Measurements from ENCODE around the gene IFNA6. TPM values are rescaled to one million over a fixed set of nuclear protein-coding genes. Genes with fewer than 3 reads are reported as not detected.

Gene IFNA6
- total RNA-seq, 2 donors from 2014 or later, result not detected

GRCh38 chr9:21317956-21318923, 32.4 kb downstream of the IFNA6 start:
- H3K9me3 ChIP-seq (ENCODE audit: control insufficient read depth, low read length, poor library complexity, severe bottlenecking), result no peaks in the 10 kb centered on the region
- Mint-ChIP-seq H3K27ac (peak overlapping the region; percentile 75), H3K36me3 (ENCODE audit: low read depth) (peaks cover 7% of the 10 kb centered on the region), H3K4me3 (no peak overlapping the region), H3K4me1 (peaks cover 6% of the 10 kb centered on the region), H3K27me3 (peaks cover 5% of the 10 kb centered on the region)
- ATAC-seq (peak; percentile 77), DNase-seq (no peak)

- Mint-ChIP-seq H3K4me3 (no peak overlapping the region), H3K36me3 (ENCODE audit: low read depth) (peaks cover 2% of the 10 kb centered on the region), H3K4me1 (peaks cover 3% of the 10 kb centered on the region), H3K27ac (peak overlapping the region; percentile 43), H3K27me3 (peaks cover 6% of the 10 kb centered on the region)
- H3K9me3 ChIP-seq (ENCODE audit: control insufficient read depth, low read length, poor library complexity, severe bottlenecking), result no peaks in the 10 kb centered on the region
- DNase-seq, result no peak
- no peak for ATAC-seq
Observed at GRCh38 chr9:21316860-21317259, 33.8 kb downstream of the IFNA6 start.

GRCh38 chr9:21316032-21316842, 34.5 kb downstream of the IFNA6 start:
- Mint-ChIP-seq H3K27me3 (peaks cover 12% of the 10 kb centered on the region), H3K4me3 (no peak overlapping the region), H3K36me3 (ENCODE audit: low read depth) (peaks cover 2% of the 10 kb centered on the region), H3K4me1 (peaks cover 3% of the 10 kb centered on the region), H3K27ac (no peak overlapping the region)
- DNase-seq (no peak), ATAC-seq (no peak)
- H3K9me3 ChIP-seq (ENCODE audit: control insufficient read depth, low read length, poor library complexity, severe bottlenecking), result no peaks in the 10 kb centered on the region

GRCh38 chr9:21314152-21314551, 36.5 kb downstream of the IFNA6 start:
- Mint-ChIP-seq H3K27ac (no peak overlapping the region), H3K4me1 (peaks cover 3% of the 10 kb centered on the region), H3K27me3 (peaks cover 24% of the 10 kb centered on the region), H3K36me3 (ENCODE audit: low read depth) (peaks cover 2% of the 10 kb centered on the region), H3K4me3 (no peak overlapping the region)
- ATAC-seq, result no peak
- DNase-seq, result no peak
- no peaks in the 10 kb centered on the region for H3K9me3 ChIP-seq (ENCODE audit: control insufficient read depth, low read length, poor library complexity, severe bottlenecking)

GRCh38 chr9:21311889-21312288, 38.8 kb downstream of the IFNA6 start:
- Mint-ChIP-seq H3K27me3 (peaks cover 39% of the 10 kb centered on the region), H3K36me3 (ENCODE audit: low read depth) (peaks cover 2% of the 10 kb centered on the region), H3K4me3 (no peak overlapping the region), H3K4me1 (peaks cover 3% of the 10 kb centered on the region), H3K27ac (no peak overlapping the region)
- no peak for DNase-seq
- H3K9me3 ChIP-seq (ENCODE audit: control insufficient read depth, low read length, poor library complexity, severe bottlenecking), result no peaks in the 10 kb centered on the region
- no peak for ATAC-seq

- peaks cover 2% of the 10 kb centered on the region for H3K36me3 Mint-ChIP-seq (ENCODE audit: low read depth)
- H3K27me3 Mint-ChIP-seq, result peaks cover 61% of the 10 kb centered on the region
- ATAC-seq, result no peak
- H3K4me1 Mint-ChIP-seq, result no peaks in the 10 kb centered on the region
- no peak within 1 kb of the TSS for H3K27ac Mint-ChIP-seq
- no peak within 1 kb of the TSS for H3K4me3 Mint-ChIP-seq
- no peaks in the 10 kb centered on the region for H3K9me3 ChIP-seq (ENCODE audit: control insufficient read depth, low read length, poor library complexity, severe bottlenecking)
- no peak for DNase-seq
Observed at GRCh38 chr9:21305213-21305612, 45.5 kb downstream of the IFNA6 start, which contains the start of gene IFNA5. Gene IFNA5 (minus strand): TSS chr9:21305313. CDS start chr9:21305256, 57 bp downstream.

Other genes starting within 250 kb of the IFNA6 start
- gene IFNW1, start 209.1 kb downstream of the IFNA6 start, total RNA-seq, result not detected
- not detected for gene IFNA21, start 184.2 kb downstream of the IFNA6 start, total RNA-seq
- gene IFNA4, start 163.3 kb downstream of the IFNA6 start, total RNA-seq, result not detected
- gene IFNA7, start 148.7 kb downstream of the IFNA6 start, total RNA-seq, result not detected
- not detected for gene IFNA10, start 143.7 kb downstream of the IFNA6 start, total RNA-seq
- not detected for gene IFNA16, start 133.6 kb downstream of the IFNA6 start, total RNA-seq
- not detected for gene IFNA17, start 122.7 kb downstream of the IFNA6 start, total RNA-seq
- not detected for gene IFNA14, start 110.9 kb downstream of the IFNA6 start, total RNA-seq
- gene IFNA5, start 45.6 kb downstream of the IFNA6 start, total RNA-seq, result not detected
- gene KLHL9, start 15.5 kb downstream of the IFNA6 start, total RNA-seq, result 10 to 100 TPM; 13.7 to 16.2 TPM
- gene IFNA13, start 17.2 kb upstream of the IFNA6 start, total RNA-seq, result not detected
- not detected for gene IFNA2, start 34.5 kb upstream of the IFNA6 start, total RNA-seq
- gene IFNA8, start 58.2 kb upstream of the IFNA6 start, total RNA-seq, result not detected
- gene IFNA1, start 89.6 kb upstream of the IFNA6 start, total RNA-seq, result not detected
- not detected for gene IFNE, start 131.4 kb upstream of the IFNA6 start, total RNA-seq

All from T-helper 17 cell (primary cell).